Measurements from ENCODE around the gene ARAP1.

DNA sequence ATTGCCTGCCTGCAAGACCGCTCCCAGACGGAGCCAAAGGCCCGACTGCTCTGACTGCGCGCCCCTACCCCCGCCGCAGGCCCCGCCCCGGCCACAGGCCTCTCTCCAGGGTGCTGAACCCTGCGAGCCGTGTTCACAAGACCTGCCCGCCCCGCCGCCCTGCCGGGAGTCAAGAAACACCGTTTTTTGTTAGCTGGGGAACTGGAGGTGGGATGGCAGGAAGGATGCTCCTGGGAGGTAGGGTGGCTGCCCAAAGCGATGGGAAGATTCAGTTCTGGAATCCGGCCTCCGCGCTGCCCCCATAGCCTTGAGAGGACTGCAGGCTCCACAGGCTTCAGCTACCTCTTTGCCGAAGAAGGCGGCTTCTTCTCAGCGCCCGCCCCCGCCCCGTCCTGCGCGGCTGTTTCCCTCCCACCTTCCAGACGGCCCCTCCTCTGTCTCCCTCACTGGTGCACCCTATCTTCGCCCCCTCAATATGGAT lies 75.3 kb downstream of the ARAP1 start:
- TF ChIP-seq, protein P1, sequence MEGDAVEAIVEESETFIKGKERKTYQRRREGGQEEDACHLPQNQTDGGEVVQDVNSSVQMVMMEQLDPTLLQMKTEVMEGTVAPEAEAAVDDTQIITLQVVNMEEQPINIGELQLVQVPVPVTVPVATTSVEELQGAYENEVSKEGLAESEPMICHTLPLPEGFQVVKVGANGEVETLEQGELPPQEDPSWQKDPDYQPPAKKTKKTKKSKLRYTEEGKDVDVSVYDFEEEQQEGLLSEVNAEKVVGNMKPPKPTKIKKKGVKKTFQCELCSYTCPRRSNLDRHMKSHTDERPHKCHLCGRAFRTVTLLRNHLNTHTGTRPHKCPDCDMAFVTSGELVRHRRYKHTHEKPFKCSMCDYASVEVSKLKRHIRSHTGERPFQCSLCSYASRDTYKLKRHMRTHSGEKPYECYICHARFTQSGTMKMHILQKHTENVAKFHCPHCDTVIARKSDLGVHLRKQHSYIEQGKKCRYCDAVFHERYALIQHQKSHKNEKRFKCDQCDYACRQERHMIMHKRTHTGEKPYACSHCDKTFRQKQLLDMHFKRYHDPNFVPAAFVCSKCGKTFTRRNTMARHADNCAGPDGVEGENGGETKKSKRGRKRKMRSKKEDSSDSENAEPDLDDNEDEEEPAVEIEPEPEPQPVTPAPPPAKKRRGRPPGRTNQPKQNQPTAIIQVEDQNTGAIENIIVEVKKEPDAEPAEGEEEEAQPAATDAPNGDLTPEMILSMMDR (IDR thresholded peaks at IDR 0.05) = no peak
- TF ChIP-seq POLR2AphosphoS5 (IDR thresholded peaks at IDR 0.05) = no peak
- TF ChIP-seq POLR2A (IDR thresholded peaks at IDR 0.05) = no peak

Data from suprapubic skin (tissue), 4 donors.